Astrocyte (in vitro differentiated cells and primary cell): ENCODE results near the gene SFSWAP. TPM values are rescaled to one million over a fixed set of nuclear protein-coding genes. Genes with fewer than 3 reads are reported as not detected.

Source experiments
- DNase-seq: peaks from one replicate; pipeline ENCODE4 v3.0.0-alpha.2; 2010; ENCODE audit warnings: low read depth
- FAIRE-seq: peaks from 2 replicates; lab custom pipeline; 2011; peaks lifted over from hg19 to GRCh38; lab: Jason Lieb, UNC
- H2AFZ ChIP-seq: 2 replicates; pipeline ENCODE4 v1.6.0; 2012; ENCODE audit warnings: low read depth, low read length, inconsistent platforms
- H3K27ac ChIP-seq: 2 replicates; pipeline ENCODE4 v1.5.1; 2011; ENCODE audit warnings: low read depth, low read length, inconsistent platforms
- H3K27me3 ChIP-seq: 2 replicates; pipeline ENCODE4 v1.6.0; 2011; ENCODE audit warnings: low read length, inconsistent platforms; ENCODE audit not compliant: insufficient read depth
- H3K36me3 ChIP-seq: 2 replicates; pipeline ENCODE4 v1.5.1; 2011; ENCODE audit warnings: low read length, inconsistent platforms; ENCODE audit not compliant: insufficient read depth
- H3K4me1 ChIP-seq: 2 replicates; pipeline ENCODE4 v1.5.1; 2011; ENCODE audit warnings: low read length, inconsistent platforms; ENCODE audit not compliant: insufficient read depth
- H3K4me2 ChIP-seq: 2 replicates; pipeline ENCODE4 v1.6.0; 2012; ENCODE audit warnings: low read length, inconsistent platforms
- H3K4me3 ChIP-seq: 2 replicates; pipeline ENCODE4 v1.5.1; 2011; ENCODE audit warnings: low read depth, mild to moderate bottlenecking, low read length, inconsistent platforms; ENCODE audit not compliant: insufficient read depth
- H3K79me2 ChIP-seq: 2 replicates; pipeline ENCODE4 v1.6.0; 2012; ENCODE audit warnings: mild to moderate bottlenecking, low read length, inconsistent platforms; ENCODE audit not compliant: insufficient read depth
- H3K9ac ChIP-seq: 2 replicates; pipeline ENCODE4 v1.6.0; 2012; ENCODE audit warnings: mild to moderate bottlenecking, low read length, inconsistent platforms
- H3K9me3 ChIP-seq: 2 replicates; pipeline ENCODE4 v1.5.1; 2012; ENCODE audit warnings: low read depth, mild to moderate bottlenecking, low read length, inconsistent platforms; ENCODE audit not compliant: insufficient read depth
- H4K20me1 ChIP-seq: 2 replicates; pipeline ENCODE4 v1.6.0; 2012; ENCODE audit warnings: low read length, inconsistent platforms; ENCODE audit not compliant: insufficient read depth
- H3K27ac Mint-ChIP-seq: one replicate; pipeline ENCODE4 v1.8.0; 2021; ENCODE audit warnings: mild to moderate bottlenecking, mixed read lengths; ENCODE audit not compliant: unreplicated experiment
- H3K27me3 Mint-ChIP-seq: one replicate; pipeline ENCODE4 v1.8.0; 2021; ENCODE audit warnings: low read depth, mixed read lengths; ENCODE audit not compliant: unreplicated experiment
- H3K36me3 Mint-ChIP-seq: one replicate; pipeline ENCODE4 v1.8.0; 2021; ENCODE audit warnings: low read depth, mixed read lengths; ENCODE audit not compliant: unreplicated experiment
- H3K4me1 Mint-ChIP-seq: one replicate; pipeline ENCODE4 v1.8.0; 2021; ENCODE audit warnings: low read depth, mixed read lengths; ENCODE audit not compliant: unreplicated experiment
- H3K4me3 Mint-ChIP-seq: one replicate; pipeline ENCODE4 v1.8.0; 2021; ENCODE audit warnings: mild to moderate bottlenecking, moderate library complexity, mixed read lengths; ENCODE audit not compliant: unreplicated experiment
- H3K9me3 Mint-ChIP-seq: one replicate; pipeline ENCODE4 v1.8.0; 2021; ENCODE audit warnings: mild to moderate bottlenecking, mixed read lengths; ENCODE audit not compliant: unreplicated experiment
- CTCF ChIP-seq: IDR thresholded peaks from 2 replicates; pipeline ENCODE4 v1.5.1; 2011; ENCODE audit warnings: low read depth, mild to moderate bottlenecking, inconsistent platforms, low read length, moderate library complexity; ENCODE audit not compliant: insufficient read depth
- EZH2 ChIP-seq: IDR thresholded peaks from 2 replicates; pipeline ENCODE4 v1.6.1; 2012; ENCODE audit warnings: mild to moderate bottlenecking, low read length, inconsistent platforms; ENCODE audit not compliant: insufficient read depth
- total RNA-seq: library from RNA; stranded (reverse); gene quantifications from 2 replicates; pipeline ENCODE4 v1.2.1, GENCODE V29; 2021

The SFSWAP gene
- total RNA-seq, 1 donor from 2014 or later: 35.7 TPM

DNA sequence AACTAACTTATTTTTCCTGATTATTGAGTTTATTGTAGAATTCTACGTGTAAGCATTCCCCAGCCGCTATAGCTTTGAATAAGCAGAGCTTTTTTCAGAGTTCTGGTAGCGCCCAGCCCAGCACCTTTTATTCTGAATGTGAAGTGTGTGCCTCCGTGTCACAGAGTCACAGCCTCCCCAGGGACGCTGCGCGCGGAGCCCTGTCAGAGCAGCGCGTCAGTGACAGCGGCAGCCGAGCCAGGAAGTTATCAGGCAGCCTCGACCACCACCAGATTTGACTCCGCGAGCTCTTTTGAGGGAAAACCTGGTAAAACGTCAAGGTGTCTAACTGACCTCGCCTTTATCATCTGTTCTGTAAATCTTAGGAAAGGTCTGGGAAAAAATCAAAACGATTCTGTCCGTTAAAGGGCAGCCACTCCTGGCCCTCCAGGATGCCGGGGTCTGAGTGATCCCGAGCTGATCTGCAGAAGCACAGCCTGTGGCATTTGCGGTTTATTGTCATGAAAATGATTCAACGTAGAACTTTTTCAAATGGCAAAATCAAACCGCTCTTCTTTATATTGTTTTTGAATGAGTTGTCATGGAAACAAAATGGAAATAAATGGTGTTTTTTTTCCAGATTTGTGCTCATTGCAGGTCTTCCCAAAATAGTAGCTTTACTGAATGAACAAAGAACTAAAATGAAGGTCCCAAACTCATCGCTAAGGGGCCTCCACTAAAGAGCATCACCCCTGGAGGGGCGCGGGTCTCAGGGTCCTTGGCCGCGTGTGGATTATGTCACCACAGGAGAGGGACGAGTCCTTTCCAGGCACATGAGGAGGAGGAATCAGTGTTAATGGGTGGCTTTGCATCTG is 74.2 kb downstream of the SFSWAP start:
- H3K36me3 Mint-ChIP-seq: peaks cover 13% of the 10 kb centered on the region
- no peak for TF ChIP-seq EZH2
- TF ChIP-seq CTCF: no peak
- no peaks in the 10 kb centered on the region for H3K9me3 Mint-ChIP-seq
- H3K27me3 Mint-ChIP-seq: no peaks in the 10 kb centered on the region
- Histone ChIP-seq H2AFZ (no peak overlapping the region), H4K20me1 (no peaks in the 10 kb centered on the region), H3K4me1 (peaks cover 34% of the 10 kb centered on the region), H3K27ac (peak overlapping the region; percentile 98), H3K36me3 (peaks cover 17% of the 10 kb centered on the region), H3K9ac (peak overlapping the region; percentile 86), H3K27me3 (no peaks in the 10 kb centered on the region), H3K79me2 (peaks cover 5% of the 10 kb centered on the region), H3K9me3 (no peaks in the 10 kb centered on the region), H3K4me3 (peak overlapping the region; percentile 38), H3K4me2 (peak overlapping the region; percentile 81)
- peaks cover 33% of the 10 kb centered on the region for H3K4me1 Mint-ChIP-seq
- DNase-seq (peak; percentile 84), FAIRE-seq (no peak)
- H3K27ac Mint-ChIP-seq: peak overlapping the region; percentile 99
- H3K4me3 Mint-ChIP-seq: peak overlapping the region; percentile 50

DNA sequence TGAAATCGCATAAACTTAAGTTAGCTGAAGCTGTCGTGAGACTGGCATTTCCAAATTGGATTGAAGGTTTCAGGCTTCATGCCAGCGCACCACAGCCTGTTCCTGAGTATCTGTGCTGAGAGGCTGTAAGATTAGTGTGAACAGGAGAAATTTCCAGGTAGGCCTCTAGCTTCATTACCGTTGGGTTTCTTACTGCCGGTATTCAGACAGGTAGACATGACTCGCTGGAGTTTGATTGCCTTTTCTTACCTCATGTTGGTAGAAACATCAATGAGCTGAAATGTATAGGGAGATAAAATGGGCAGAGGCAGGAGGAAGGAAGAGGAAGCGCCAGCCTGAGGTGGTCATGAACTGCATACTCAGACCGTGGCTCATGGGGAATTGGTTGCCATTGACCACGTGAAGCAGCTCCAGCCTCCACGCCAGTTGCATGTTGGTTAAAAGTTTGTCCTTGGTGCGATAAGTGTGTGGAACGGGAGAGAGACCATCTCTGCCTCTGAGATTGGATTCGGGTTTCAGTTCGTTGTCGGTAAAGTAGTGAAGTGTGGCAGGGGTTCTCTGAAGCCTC is 75.0 kb downstream of the SFSWAP start:
- H3K36me3 ChIP-seq: peaks cover 22% of the 10 kb centered on the region
- peak overlapping the region; percentile 98 for H3K27ac ChIP-seq
- H3K27me3 ChIP-seq: no peaks in the 10 kb centered on the region
- peaks cover 33% of the 10 kb centered on the region for H3K4me1 Mint-ChIP-seq
- H3K4me3 Mint-ChIP-seq: no peak overlapping the region
- peak overlapping the region; percentile 15 for H3K4me3 ChIP-seq
- H2AFZ ChIP-seq: no peak overlapping the region
- TF ChIP-seq EZH2: no peak
- TF ChIP-seq CTCF: no peak
- H3K27ac Mint-ChIP-seq: peak overlapping the region; percentile 99
- H3K9me3 ChIP-seq: no peaks in the 10 kb centered on the region
- DNase-seq (no peak), FAIRE-seq (no peak)
- peak overlapping the region; percentile 86 for H3K9ac ChIP-seq
- no peaks in the 10 kb centered on the region for H3K27me3 Mint-ChIP-seq
- H4K20me1 ChIP-seq: no peaks in the 10 kb centered on the region
- H3K36me3 Mint-ChIP-seq: peaks cover 20% of the 10 kb centered on the region
- peak overlapping the region; percentile 81 for H3K4me2 ChIP-seq
- H3K4me1 ChIP-seq: peaks cover 34% of the 10 kb centered on the region
- peaks cover 5% of the 10 kb centered on the region for H3K79me2 ChIP-seq
- H3K9me3 Mint-ChIP-seq: no peaks in the 10 kb centered on the region
